Stomach (tissue), 9 donors: Measurements from ENCODE around the gene DENND4A. TPM values are rescaled to one million over a fixed set of nuclear protein-coding genes. Genes with fewer than 3 reads are reported as not detected.
A peak's percentile ranks its signal among the peaks of the same experiment; 100 is the strongest.

Experiments used
- DNase-seq, 2 donors: peaks; one replicate each; pipeline versions ENCODE4 v3.0.0 to v3.0.0-alpha.2; 2013 to 2019
- H3K27ac ChIP-seq, 5 donors: fragments of 200-600 bp in 4 of 5; sonication (generic) in 4 of 5; one replicate each; pipeline ENCODE4 v1.5.1; 2013 to 2019; ENCODE audit warnings: mild to moderate bottlenecking in 1 of 5, moderate library complexity in 1 of 5
- H3K27me3 ChIP-seq, 3 donors: fragments of 200-600 bp; sonication (generic); one replicate each; pipeline ENCODE4 v1.5.1; 2017 to 2019; ENCODE audit warnings: mixed run types in 1 of 3
- H3K36me3 ChIP-seq, 4 donors: fragments of 200-600 bp; sonication (generic); 1 replicate in 3 of 4; 2 replicates in 1 of 4; pipeline ENCODE4 v1.5.1; 2016 to 2019
- H3K4me1 ChIP-seq, 4 donors: fragments of 200-600 bp; sonication (generic); one replicate each; pipeline ENCODE4 v1.5.1; 2016 to 2019
- H3K4me3 ChIP-seq, 4 donors: fragments of 200-600 bp; sonication (generic) in 3 of 4; one replicate each; pipeline ENCODE4 v1.5.1; 2016 to 2019; ENCODE audit warnings: mild to moderate bottlenecking in 1 of 4
- H3K9me3 ChIP-seq, 4 donors: fragments of 200-600 bp; sonication (generic); one replicate each; pipeline ENCODE4 v1.5.1; 2016 to 2019
- EP300 ChIP-seq: sonication (generic); formaldehyde crosslinking; IDR thresholded peaks from one replicate; pipeline ENCODE4 v1.6.1; 2017; ENCODE audit warnings: antibody characterized with exemption
- POLR2A ChIP-seq, 4 donors: fragments of 450-650 bp; IDR thresholded peaks; one replicate each; pipeline ENCODE4 v1.6.1; 2016; ENCODE audit warnings: antibody characterized with exemption in 4 of 4, control low read depth in 2 of 4, mild to moderate bottlenecking in 1 of 4, moderate library complexity in 1 of 4
- POLR2AphosphoS5 ChIP-seq, 3 donors: sonication (generic); formaldehyde crosslinking; IDR thresholded peaks; one replicate each; pipeline ENCODE4 v1.6.1; 2016; ENCODE audit warnings: antibody characterized with exemption in 3 of 3
- WGBS, 5 donors: extraction: QIAGEN DNeasy Blood & Tissue Kit in 3 of 5; methylation state at CpG; one replicate each; pipeline versions ENCODE4 v1.1.5 to v1.1.7; 2013 to 2018; 5-methylcytosine and 5-hydroxymethylcytosine counted together
- intact Hi-C: fragments of 100-400 bp; cut with DNase I; formaldehyde crosslinking; loops from one replicate; pipeline ENCODE4 v1.15.1; 2023; ENCODE audit warnings: low total_unique reads
- polyA plus RNA-seq, 3 donors: library from polyadenylated mRNA; stranded (reverse); fragments of 200-250 nt; gene quantifications; one replicate each; pipeline ENCODE4 v1.2.3, GENCODE V29; 2013
- total RNA-seq, 5 donors: library from RNA; depleted of rRNA; stranded (reverse); fragments of >200 nt; gene quantifications; one replicate each; pipeline versions ENCODE4 v1.1.0 to v1.2.3, GENCODE V29; 2014 to 2016
- TF ChIP-seq, protein P1 (sequence below), 7 experiments: fragments of 450-650 bp in 4 of 7; fragments of 200-600 bp in 3 of 7; sonication (generic) in 3 of 7; IDR thresholded peaks; one replicate each; pipeline ENCODE4 v1.5.1; 2016 to 2019; ENCODE audit warnings: antibody characterized with exemption in 7 of 7, control low read depth in 2 of 7, mild to moderate bottlenecking in 1 of 7
- donor health status: healthy with polysubstance abuse.
- donor health status: Bipolar disorder and iron deficiency.
- donor health status: healthy.

The DENND4A gene
- total and polyA plus RNA-seq, 8 donors: 5.0 to 60.6 (median 24.2) TPM

DNA sequence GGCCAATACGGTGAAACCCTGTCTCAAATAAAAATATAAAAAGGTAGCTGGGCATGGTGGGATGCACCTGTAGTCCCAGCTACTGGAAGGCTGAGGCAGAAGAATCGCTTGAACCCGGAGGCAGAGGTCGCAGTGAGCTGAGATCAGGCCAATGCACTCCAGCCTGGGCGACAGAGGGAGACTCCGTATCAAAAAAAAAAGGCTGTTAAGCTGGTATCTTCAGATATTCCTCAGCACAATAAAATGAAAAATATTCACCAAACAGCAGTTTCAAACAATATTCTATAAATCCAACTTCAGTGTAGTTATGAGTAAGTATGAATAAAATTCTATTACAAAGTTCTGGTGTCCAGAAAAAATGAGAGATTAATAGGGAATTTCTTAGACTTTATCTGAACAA, 14.2 kb downstream of the DENND4A start:
- no peak for DNase-seq
- Histone ChIP-seq H3K27me3 (no peaks in the 10 kb centered on the region), H3K4me3 (no peak overlapping the region), H3K9me3 (no peaks in the 10 kb centered on the region), H3K36me3 (no peaks in the 10 kb centered on the region), H3K27ac (no peak overlapping the region), H3K4me1 (peaks cover 0 to 38% (median 19%) of the 10 kb centered on the region in 4 donors)
- intact Hi-C loops: no loop called here
- WGBS, 5 donors: 86 to 97% (median 96%) methylated on average over 6 of the region's 6 CpGs
- TF ChIP-seq POLR2AphosphoS5 (IDR thresholded peaks at IDR 0.05) (no peak), POLR2A (IDR thresholded peaks at IDR 0.05) (no peak), EP300 (no peak)
- TF ChIP-seq, protein P1, sequence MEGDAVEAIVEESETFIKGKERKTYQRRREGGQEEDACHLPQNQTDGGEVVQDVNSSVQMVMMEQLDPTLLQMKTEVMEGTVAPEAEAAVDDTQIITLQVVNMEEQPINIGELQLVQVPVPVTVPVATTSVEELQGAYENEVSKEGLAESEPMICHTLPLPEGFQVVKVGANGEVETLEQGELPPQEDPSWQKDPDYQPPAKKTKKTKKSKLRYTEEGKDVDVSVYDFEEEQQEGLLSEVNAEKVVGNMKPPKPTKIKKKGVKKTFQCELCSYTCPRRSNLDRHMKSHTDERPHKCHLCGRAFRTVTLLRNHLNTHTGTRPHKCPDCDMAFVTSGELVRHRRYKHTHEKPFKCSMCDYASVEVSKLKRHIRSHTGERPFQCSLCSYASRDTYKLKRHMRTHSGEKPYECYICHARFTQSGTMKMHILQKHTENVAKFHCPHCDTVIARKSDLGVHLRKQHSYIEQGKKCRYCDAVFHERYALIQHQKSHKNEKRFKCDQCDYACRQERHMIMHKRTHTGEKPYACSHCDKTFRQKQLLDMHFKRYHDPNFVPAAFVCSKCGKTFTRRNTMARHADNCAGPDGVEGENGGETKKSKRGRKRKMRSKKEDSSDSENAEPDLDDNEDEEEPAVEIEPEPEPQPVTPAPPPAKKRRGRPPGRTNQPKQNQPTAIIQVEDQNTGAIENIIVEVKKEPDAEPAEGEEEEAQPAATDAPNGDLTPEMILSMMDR (IDR thresholded peaks at IDR 0.05): no peak

DNA sequence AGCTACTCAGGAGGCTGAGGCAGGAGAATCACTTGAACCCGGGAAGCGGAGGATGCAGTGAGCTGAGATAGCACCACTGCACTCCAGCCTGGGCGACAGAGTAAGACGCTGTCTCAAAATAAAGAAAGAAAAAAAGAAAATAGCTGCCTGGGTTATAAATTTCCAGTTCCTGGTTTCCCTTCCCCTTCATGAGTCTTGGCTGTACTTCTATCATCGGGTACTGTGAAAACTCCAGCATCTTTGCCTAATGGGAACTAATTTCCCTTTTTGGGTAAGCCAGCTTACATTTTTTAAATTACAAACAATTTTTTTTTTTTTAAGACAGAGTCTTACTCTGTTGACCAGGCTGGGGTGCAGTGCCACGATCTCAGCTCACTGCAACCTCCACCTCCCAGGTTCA, 15.0 kb downstream of the DENND4A start:
- Histone ChIP-seq H3K9me3 (no peaks in the 10 kb centered on the region), H3K27ac (peak overlapping the region in 1 of 5 donors; percentile 23), H3K36me3 (no peaks in the 10 kb centered on the region), H3K4me1 (peaks cover 0 to 35% (median 15%) of the 10 kb centered on the region in 4 donors), H3K27me3 (no peaks in the 10 kb centered on the region), H3K4me3 (no peak overlapping the region)
- intact Hi-C loops: no loop called here
- TF ChIP-seq POLR2AphosphoS5 (IDR thresholded peaks at IDR 0.05) (no peak), EP300 (no peak)
- DNase-seq: no peak
- WGBS, 5 donors: 83 to 98% (median 89%) methylated on average over 6 of the region's 6 CpGs

DNA sequence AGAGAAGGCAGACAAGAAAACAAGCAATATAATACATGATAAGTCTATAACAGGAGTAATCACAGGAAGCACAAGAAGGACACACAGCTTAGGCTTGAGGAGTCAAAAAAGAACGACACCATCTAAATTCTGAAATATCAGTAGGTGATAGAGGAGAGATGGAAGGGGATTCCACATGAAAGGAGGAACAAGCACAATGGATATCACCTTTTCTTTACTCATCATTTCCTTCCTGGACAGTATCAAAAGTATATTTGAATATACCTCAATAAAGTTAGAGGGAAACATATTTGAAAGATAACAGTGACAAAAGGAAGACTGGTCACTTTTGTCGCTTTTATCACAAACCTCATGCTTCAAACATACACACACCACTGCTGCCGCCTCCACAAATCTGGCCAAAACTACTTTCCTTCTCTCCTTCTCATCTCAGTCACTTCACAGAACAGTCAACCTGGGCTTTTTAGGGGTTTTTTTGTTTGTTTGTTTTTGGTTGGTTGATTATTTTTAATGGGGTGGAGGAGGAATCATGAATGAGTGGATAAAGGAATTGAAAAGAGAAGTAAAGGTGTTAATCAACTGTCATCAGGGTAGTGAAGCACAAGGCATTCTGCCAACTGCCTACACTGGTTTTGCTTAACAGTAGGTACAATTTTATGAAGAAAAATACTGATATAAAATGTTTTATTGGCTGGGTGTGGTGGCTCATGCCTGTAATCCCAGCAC, 18.5 kb downstream of the DENND4A start:
- H3K4me3 ChIP-seq: no peak overlapping the region
- no peaks in the 10 kb centered on the region for H3K27me3 ChIP-seq
- TF ChIP-seq POLR2A (IDR thresholded peaks at IDR 0.05) (no peak), POLR2AphosphoS5 (IDR thresholded peaks at IDR 0.05) (no peak)
- H3K4me1 ChIP-seq: peaks cover 0 to 42% (median 20%) of the 10 kb centered on the region in 4 donors
- no peak overlapping the region for H3K27ac ChIP-seq
- 77 to 88% (median 85%) methylated on average over 3 of the region's 3 CpGs for WGBS, 5 donors
- no peak for DNase-seq
- H3K9me3 ChIP-seq: no peaks in the 10 kb centered on the region
- no peaks in the 10 kb centered on the region for H3K36me3 ChIP-seq
- intact Hi-C loops: no loop called here

DNA sequence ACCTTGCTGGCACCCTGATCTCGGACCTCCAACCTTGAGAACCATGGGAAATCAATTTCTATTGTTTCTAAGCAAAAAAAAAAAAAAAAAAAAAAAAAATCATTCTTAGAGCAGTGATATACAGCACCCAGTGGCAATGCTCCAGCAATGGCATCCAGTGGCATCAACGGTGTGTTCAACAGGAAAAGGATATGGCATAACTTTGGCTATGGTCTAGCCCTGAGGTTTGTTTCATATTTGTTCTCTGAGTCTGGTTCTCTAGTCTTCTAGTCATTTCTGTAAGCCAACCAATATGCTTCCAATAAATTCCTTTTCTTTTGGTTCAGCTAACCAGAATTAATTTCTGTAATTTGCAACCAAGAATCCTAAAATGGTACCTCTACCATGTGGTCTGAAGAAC, 19.2 kb downstream of the DENND4A start:
- no peak overlapping the region for H3K4me3 ChIP-seq
- no peak for DNase-seq
- H3K36me3 ChIP-seq: no peaks in the 10 kb centered on the region
- intact Hi-C loops: no loop called here
- no peak overlapping the region for H3K27ac ChIP-seq
- no peaks in the 10 kb centered on the region for H3K27me3 ChIP-seq
- 76 to 92% (median 86%) methylated on average over 2 of the region's 2 CpGs for WGBS, 5 donors
- H3K9me3 ChIP-seq: no peaks in the 10 kb centered on the region
- no peak for TF ChIP-seq POLR2A (IDR thresholded peaks at IDR 0.05)
- no peak for TF ChIP-seq EP300
- no peak for TF ChIP-seq POLR2AphosphoS5 (IDR thresholded peaks at IDR 0.05)
- TF ChIP-seq, protein P1 (IDR thresholded peaks at IDR 0.05): no peak
- H3K4me1 ChIP-seq: peaks cover 0 to 42% (median 22%) of the 10 kb centered on the region in 4 donors

DNA sequence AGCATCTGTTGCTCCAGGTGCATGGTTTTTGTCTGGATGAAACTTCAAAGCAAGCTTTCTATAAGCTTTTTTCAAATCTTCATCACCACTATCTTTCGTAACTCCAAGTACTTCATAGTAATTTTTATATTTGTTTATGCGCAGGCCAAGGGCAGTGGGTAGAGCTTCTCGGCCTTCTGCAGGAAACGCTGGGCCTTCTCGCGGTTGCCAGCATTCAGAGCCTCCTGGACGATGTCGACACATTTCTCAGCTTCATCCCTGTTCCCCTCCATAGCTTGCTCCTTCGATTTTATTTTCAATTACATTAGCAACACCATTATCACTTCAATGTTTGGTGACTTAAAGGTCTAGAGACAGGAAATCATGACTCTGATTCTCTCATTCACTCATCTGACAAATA, 20.2 kb downstream of the DENND4A start:
- intact Hi-C loops: no loop called here
- no peak for DNase-seq
- 85 to 93% (median 92%) methylated on average over 9 of the region's 9 CpGs for WGBS, 5 donors

More for the DNA sequence above, 20.2 kb downstream of the DENND4A start:
- no peaks in the 10 kb centered on the region for H3K27me3 ChIP-seq
- no peak for TF ChIP-seq EP300
- no peak for TF ChIP-seq POLR2A (IDR thresholded peaks at IDR 0.05)
- TF ChIP-seq, protein P1 (IDR thresholded peaks at IDR 0.05): no peak
- TF ChIP-seq POLR2AphosphoS5 (IDR thresholded peaks at IDR 0.05): no peak
- peaks cover under 1 to 47% (median 23%) of the 10 kb centered on the region in 4 donors for H3K4me1 ChIP-seq
- no peak overlapping the region for H3K4me3 ChIP-seq
- H3K36me3 ChIP-seq: no peaks in the 10 kb centered on the region
- H3K9me3 ChIP-seq: no peaks in the 10 kb centered on the region
- no peak overlapping the region for H3K27ac ChIP-seq
